GM12801 (cell line): Measurements from ENCODE around the gene PTPRE.

Experiments
- CTCF ChIP-seq: IDR thresholded peaks from one replicate; pipeline ENCODE4 v1.5.1; 2011; ENCODE audit warnings: control low read depth; ENCODE audit not compliant: insufficient read length; ENCODE audit errors: extremely low read depth

The PTPRE gene

DNA sequence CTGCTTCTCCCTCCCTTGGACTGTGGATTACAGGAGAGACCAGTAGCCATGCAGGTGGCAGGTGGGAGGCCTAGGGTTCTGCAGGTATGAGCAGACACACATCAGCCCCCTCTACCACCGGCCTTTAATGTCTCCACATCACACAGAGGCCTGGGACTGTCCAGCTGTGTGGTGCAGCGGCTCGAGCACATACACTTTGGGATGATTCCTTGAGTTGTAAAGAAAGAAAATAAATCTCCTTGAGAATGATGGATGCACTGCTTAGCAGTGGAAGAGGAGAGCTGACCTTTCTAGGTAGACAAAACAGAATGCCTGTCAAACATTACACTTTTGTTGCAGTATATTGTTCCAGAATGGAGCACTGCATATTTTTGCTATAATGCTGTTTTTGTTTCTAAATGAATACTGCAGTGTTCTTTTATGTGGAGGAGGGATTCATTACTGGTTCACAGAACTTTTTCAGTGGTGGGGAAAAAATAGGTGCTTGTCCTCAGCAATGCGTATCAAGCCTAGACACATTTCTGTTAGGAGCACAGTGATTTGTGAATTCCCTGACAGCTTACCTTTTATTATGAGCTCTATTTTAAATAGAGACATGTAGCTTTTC, 66.0 kb downstream of the PTPRE start:
- no peak for TF ChIP-seq CTCF

DNA sequence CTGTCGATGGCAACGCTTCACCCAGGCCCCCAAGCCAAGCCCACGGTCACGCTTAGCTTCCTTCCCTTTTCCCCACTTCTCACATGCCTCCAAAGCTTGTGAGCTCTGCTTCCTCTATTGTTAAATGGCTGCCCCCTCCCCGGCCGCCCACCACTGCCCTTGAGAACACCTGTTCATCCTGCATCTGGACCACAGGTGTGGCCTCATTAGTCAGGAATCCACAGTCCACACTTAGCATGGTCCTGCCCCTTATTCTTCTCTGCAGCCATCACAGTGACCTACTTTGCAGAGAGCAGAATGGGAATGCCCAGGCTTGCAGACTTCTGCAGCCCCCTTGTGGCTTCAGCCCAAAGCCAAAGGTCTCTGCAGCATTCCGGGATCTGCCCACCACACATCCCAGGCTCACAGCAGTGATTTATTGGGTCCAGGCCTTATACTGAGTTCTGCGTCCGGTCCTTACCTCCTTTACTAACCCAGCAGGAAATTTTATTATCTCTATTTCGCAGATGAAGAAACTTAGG, 66.9 kb downstream of the PTPRE start:
- TF ChIP-seq CTCF = no peak

DNA sequence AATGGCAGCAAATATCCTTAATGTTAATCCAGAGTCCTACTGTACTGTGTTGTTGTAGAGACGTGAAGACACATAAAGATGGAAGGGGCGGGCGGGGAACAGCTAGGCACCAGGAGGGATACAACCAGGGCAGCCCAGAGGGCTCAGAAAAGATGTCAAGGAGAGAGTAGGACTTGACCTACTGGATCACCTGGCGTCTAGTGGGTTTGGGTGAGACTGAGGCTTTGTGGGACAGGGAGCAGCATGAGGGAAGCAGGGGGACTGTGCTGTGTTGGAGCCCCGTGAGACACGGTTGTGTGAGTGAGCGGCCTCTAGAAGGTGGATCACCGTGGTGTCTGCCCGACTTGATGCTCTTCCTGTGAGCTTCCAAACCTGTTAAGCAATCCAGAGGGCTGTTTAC, 68.0 kb downstream of the PTPRE start:
- no peak for TF ChIP-seq CTCF

DNA sequence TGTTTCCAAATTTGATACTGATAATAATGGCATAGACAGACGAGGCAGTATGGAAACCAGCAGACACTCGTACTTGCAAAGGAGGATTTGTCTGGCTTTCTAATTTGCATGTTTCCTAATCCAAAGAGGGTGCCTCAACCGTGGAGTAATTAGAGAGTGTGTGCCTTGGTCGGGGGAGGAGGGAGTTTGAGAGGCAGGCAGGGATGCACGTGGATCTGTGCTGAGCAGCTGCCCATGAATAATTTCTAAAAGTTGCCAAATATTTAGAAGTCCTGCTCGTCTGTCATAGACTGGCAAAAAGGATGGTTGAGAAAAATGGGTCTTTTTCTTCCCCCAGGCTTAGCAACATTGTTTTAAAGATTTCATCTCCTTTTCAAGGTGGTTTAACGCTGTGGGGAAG, 69.4 kb downstream of the PTPRE start:
- TF ChIP-seq CTCF = no peak

DNA sequence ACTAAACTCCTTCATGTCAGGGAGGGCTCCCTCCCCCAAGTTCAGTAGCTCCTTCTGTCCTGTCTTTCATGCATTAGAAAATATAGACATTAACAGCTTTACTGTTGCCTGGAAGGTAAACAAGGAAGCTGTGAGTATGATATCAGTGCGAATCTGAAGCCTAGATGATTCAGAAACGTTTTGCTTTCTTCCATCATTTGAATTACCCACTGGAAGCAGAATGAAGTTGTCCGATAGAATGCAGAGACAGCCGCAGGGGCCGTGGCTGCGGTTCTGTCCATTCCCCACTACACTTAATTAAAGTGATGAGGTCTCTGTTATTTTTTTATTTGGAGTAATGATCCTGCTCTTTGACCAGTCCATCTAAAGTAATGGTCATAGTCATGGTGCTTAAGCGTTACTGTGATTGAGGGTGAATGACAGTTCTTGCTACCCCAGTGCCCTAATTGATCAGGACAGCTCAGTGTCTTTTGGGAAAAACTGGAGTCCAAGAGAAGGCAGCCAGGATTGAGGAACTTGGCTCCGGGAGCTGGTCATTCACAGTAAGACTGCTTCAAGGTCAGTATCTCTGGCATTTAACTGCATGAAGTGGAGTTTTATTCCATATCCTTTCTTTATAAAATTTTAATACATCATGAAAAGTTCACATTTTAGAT, 69.9 kb downstream of the PTPRE start:
- no peak for TF ChIP-seq CTCF

DNA sequence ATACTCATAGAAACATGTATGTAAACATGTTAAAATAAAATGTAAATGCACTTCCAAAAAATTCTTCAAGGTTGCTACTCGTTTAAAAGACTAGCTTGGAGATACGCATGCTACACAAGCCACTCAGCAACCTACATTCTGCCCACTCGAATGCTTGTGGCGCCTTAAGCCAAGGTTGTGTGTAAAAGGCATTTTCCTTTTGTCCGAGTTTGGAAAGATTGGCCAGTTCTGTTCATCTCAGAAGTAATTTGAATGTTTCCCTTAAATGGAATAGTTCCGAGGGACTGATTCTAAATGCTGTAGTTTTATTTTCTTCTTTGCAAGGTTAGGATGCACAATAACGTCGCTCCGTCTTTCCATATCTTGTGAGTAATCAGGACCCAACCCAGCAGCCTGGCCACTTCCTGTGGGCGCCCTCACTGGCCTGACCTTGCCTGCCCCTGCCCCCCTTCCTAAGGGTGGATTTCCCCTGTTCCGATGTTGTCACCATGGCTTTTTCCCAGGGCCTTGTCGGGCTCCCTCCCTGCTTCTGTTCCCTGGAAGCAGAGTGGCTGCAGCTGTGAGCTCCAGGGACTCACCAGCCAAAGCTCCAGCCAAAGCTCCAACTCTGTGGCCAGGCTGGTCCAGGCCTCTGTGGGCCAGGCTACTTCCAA, 70.6 kb downstream of the PTPRE start:
- TF ChIP-seq CTCF = no peak

- no peak for TF ChIP-seq CTCF
Observed at GRCh38 chr10:127978481-127978880, 71.6 kb downstream of the PTPRE start.
